Activated CD4-positive, alpha-beta T cell treated with anti-CD3 and anti-CD28 coated beads, Interleukin-2, amount 50 U/mL, for 1 hour (primary cell): ENCODE data around the gene PAK3.

ENCODE experiments used
- DNase-seq: peaks from one replicate; pipeline ENCODE4 v3.0.0-alpha.2; 2020

Gene PAK3

DNA sequence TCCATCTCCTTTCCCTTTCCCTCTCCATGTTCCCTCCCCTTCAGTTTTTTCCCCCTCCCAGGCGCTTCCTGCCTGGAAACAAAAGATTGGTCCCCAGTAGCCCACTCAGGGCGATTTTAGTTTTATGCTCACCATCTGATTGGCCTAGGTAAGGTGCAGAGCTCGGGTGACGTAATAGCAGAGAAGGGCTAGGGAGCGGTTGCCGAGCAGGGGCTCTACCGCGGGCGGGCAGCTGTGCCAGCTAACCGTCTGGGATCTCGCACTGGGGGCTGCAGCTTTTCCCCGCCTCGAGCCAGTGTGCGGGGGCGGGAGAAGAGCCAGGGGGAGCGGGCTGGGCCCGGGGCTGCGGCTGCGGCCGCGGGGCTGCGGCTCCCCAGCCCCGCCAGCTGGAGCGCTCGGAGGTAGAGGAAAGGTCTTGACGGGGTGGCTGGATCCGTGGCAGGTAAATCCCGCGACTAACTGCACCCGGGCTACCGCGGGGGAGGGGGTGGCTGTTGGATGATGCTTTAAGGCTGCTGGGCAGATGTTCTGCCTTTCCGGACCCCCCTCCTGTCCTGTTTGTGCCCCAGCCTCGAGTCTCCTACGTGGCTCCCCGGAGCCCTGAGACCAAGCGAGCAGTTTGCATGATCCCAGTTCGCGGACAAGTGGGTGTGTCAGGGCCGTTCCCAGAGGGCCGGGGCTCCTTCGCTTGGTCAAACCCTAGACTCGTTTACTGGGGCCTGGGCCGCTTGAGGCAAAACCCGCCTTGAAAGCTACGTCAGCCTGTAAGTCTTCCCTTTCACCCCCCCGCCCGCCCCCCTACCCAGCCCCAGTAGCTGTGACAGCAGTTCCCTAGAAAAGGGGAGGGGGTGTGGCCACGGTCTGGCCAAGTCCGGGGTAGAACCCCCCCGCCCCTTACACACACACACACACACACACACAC, at the start of gene PAK3:
Gene PAK3 (plus strand): TSS at position 218 of the 922 bp plus-strand sequence. CDS start 26,913 bp downstream, outside the sequence.
- peak; percentile 24 for DNase-seq

DNA sequence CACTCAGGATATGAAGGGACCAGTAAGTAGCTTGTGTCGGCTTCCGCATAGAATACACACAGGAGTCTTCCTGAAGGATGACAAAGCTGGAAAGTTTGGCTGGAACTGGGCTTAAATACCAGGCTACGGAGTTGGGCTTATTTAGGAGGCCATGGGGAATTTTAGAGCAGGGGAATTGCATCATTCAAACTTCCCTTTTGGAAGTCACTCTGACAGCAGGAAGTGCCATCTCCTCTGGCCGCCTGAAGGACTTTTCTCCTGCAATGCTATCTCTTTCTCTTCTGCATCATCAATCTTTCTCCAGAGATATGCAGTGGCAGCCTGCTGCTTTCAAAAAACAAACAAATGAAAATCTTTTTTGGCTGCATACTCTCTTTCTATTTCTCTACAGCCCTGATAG, 48.4 kb upstream of the PAK3 start:
- no peak for DNase-seq

DNA sequence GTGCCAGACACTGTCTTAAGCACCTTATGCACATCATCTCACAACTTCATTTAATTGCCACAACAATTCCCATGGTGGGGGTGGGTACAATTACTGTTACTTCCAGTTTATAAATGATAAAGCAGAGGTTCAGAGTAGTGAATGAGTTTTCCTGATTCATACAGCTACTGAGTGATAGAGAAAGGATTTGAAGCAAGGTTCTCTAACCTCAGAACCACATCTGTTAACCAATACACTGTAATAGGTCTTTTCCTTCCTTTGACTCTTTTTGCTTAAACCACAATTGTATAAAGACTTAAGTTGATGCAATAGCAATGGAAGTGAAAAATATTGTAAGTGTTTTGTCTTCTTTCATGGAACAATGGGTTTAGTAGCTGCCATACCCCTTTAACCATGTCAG, 43.5 kb upstream of the PAK3 start:
- DNase-seq: no peak

DNA sequence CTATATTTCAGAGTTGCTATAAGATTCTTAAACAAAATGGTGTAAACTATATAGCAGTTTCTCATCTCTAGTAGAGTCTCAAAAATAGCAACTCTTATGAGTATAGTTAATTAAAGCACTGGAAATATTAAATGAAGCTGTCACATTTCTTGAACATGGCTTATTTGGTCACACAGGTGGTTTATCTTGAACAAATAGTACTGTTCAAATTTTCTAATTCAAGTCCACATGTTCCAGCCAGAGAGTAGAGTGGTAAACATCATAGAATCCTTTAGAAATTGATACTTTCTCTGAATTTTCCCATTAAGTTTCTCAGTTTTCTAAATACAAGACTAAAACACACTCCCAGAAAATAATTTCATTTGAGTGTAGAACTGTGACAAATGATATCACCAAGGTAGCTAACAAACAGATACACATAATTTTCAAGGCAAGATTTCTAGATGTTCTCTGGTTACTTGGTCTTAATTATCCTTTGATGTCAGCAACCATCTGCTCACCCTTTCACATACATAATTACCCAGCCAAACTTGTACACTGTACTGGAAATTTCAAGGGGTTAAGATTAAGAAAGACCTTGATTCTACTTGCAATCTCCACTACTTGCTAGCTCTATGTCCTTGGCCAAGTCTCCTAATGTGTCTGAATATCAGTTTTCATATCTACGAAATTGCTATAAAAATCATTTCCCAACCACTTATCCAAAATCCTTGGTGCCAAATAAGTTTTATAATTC, 24.3 kb upstream of the PAK3 start:
- no peak for DNase-seq

DNA sequence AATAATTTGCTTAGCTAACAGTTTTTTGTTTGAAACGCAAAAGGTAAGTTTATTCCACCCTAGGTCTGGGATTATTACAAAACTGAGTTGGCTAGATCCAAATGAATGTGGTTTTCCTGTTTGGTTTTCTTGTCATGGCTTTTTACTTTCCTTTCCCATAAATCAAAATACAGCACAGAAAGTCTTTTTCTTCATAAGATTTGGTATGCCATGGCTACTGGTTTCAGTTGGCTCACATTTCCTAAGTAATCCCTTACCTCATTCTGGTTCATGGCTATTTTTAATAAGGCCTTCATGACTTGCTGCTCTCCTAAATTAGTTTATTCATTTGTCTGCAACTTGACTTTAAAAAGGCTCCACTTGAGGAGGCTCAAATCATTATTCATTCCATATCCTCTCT, 12.9 kb upstream of the PAK3 start:
- no peak for DNase-seq

DNA sequence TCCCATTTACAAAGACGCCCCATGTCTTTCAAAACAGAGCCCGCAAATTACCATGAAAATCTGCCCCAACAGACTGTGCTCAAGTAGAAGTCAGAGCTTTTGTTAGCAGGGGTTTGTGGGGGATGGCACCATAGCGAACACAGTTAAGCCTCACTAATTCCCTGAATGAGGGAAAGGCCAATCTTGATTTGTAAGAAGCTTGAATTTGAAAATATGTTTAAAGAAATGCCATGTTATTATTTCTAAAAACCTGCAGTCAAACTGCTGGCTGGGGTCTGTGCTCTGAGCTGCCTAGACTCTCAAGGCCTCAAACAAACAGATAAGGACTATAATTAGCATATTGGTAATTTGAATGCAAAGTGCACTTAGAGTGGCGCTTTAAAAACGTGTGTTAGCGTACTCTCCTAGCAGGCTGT, 9.4 kb upstream of the PAK3 start:
- no peak for DNase-seq

DNA sequence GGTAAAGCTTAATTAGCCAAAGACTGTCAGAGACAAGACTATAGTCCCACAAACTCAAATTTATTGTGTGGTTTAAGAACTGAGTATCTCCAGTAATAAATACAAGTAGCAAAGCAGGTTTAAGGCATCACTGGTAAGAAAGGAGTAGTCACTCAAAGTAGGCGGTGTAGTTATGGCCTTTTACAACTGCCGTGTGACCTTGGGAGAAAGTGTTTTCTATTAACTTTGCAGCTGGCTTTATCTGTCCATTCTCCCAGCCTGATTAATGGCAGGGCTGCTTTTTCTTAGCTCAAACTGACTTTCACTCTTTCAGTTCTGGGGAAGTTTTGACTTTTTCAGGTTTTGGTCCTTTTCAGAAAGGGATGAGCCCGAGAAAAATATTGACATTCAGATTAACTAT, 7.4 kb upstream of the PAK3 start:
- no peak for DNase-seq

DNA sequence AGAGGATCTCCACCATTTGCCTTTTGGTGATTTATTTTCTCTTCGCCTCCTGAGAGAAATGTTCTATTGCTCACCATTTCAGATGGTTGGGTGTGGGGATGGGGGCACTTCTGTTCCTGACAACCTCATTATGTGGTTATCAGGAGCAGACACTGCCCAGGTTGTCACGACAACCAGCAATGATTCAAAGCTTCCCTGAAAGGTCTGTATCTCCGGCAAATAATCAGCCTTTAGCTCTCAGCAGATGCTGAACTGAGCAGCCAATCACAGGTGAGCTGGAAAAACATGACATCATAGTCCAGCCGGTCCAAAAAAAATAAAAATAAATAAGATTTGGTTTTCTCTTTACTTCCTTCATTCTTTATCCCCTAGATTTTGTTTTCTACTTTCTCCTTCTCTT, 5.5 kb upstream of the PAK3 start:
- no peak for DNase-seq

DNA sequence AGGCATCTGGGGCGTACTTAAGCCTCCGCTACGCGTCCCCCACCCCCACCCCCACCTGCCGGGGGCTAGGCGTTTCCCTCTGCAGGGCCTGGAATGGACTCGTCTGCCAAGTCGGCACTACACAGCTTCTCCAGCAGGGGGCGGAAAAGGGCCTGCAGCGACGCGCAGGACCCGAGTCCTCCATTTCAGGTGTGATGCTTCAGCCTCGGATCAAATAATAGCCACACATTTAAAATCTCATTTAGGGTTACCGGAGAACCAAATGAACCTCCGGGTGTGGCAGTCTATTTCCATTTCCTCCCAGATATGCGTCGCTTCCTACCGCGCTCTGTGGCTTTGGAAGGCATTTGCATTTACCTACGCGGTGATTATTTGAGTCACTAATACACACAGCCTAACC, 2.9 kb downstream of the PAK3 start:
- DNase-seq: peak; percentile 62

DNA sequence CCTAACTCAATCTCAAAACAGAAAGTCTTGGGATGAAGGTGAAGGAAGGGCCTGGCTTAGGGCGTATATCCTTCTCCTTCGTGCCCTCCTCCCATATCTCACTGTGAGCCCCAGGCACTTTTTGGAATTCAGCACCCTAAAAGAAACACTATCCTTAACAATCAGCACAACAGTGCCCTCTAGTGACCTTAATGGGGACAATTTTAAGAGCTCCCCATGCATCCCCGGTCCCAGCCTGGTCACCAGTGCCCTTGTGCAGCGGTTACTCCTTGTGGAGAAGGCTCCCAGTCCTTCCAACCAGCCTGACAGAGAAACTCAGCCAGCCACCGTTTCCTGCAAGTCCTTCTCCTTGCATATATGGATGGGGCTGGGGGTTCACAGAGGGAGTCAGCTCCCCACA, 4.2 kb downstream of the PAK3 start:
- DNase-seq: peak; percentile 7

DNA sequence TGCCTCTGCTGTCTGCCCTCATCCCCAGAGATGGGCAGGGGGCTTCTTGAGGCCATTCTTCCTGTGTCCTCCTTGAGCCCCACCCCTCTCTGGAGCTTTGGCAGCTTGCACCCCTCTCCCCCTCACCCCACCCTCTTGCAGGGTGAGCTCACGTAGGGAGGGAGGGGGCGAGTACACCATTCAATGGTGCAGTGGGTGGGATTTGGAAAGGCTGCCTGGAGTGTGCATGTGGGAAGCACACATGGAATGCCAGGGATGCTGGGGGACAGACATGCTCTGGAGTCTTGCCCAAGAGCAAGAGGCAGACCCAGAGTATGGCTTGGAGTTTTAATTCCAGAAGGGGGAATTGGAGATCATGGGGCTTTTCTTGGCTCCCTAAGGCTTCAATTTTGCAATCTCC, 5.6 kb downstream of the PAK3 start:
- DNase-seq: no peak

DNA sequence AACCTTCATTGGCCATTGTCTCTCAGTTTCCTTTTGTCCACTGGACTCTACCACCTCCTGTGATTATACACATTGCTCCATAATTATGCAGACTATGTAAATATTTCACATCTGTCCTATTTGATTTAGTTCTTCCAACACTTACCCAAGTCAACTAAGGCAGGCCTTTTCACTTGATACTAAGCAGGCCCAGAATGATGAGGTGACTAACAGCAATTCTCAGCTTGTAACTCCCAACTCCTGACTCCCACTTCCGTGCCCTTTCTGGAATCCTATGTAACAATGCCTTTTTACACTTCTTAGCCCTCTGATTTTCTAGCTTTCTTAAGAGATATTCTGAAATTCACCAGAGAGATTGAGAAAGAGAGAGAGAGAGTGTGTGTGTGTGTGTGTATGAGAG, 6.6 kb downstream of the PAK3 start:
- DNase-seq: no peak

DNA sequence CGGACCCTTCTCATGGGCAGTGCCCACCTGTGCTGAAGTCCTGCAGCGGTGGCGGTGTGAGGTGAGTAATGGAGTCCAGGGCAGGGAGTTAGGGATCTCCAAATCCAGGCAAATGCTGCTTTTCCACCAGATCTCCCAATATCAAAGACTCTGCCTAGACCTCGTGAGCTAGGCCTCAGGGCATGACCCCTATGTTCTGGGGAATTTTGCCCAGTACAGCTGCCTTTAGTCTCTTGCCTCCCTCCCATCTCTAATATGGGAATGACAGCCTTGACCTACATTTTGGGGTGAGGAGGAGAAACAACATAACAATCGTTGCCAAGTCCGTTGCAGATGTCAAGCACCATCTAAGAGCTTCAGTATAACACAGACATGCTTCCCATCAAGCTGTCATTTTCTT, 7.3 kb downstream of the PAK3 start:
- no peak for DNase-seq

DNA sequence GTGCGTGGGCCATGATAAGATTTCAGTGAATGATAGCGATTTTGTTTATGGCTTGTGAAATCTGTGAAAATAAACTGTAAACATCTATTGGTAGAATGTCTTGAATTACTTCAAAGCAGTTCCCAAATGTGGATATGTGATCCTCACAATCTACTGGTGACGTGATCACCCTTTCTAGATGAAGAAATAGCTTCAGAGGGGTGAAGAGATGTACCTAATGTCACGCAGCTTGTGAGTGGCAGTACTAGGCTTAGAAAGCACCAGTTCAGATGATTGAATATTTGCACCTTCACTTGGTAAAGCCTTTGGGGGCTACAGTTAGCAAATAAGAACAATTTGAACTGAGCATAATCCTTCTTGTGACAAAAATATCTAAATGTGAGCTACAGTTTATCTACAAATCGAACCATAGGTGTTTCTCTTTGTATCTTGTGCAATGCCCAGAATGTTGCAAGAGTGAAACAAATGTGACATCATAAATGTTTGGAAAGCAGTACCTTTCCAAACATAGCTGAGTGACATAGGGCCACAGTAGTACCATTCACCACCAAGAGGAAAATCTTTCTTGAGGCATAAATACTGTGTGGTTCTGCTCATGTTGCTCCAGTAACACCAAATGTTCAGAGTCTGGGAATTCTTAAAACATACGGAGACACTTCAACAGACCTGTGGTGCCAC, 14.2 kb downstream of the PAK3 start:
- DNase-seq: no peak

DNA sequence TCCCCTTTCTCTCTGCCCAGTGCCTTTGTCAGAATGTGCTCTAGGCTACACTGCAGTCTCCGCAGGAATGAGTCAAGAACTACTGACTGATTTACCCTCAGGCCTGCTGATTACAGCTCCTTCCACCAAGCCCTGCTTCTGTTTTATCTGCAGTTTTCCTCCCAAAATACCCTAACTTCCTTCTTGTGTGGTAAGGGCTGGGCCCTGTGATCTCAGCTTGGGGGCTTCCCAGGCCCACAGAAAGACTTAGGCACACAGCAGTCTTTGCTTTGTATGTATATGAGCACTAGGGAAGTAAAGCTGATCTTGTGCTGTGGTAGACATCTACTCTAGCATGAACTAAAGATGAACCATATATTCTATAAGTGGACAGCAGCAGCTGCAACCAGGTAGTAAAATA, 18.8 kb downstream of the PAK3 start:
- DNase-seq: no peak

DNA sequence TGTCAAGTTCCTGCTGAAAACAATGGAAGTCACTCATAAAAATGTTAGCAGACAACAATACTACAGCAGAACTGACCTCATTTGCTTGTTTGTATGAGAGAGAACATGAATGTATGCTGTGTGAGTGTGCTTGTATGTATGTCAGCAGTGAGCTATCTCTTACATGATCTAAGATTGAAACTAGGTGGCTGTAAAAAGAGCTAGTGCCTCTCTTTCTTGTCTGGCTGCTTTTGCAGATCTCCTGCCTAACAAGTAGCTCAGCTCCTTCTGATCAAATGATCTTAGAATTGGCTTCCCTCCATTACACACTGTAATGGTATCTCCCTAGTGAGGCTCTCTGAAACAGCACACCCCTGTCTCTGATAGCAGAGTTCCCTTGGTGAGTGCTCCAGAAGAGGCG, 20.7 kb downstream of the PAK3 start:
- no peak for DNase-seq

DNA sequence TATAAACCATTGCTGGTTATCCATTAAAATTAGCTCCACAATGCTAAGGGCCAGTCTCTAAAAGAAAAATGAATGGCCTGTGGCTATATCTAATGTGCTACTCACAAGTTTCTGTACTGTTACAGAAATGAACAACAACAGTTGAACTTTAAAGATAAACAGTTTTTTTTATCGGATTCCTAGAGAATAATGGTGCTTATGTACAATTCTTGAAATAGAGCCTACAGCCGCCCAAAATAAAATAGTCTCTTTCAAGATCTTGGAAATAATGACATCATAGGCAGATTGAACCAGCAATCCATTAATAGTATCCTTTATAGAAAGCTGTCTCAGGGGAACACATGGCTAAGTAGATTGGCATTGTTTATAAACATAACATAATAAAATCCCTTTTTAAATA, 23.4 kb downstream of the PAK3 start:
- DNase-seq: no peak

DNA sequence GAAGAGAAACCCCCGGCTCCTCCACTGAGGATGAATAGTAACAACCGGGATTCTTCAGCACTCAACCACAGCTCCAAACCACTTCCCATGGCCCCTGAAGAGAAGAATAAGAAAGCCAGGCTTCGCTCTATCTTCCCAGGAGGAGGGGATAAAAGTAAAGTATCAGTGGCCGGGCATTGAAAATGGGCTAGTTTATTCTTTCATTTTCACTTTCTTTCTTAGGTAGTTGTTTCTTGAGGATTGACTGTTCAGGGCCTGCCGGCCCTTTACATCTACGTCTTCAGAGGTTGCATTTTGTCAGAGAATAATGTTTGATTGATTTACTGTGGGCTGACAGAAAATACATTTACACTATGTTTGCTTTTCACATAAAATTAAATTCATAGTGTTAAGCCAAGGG, 27.1 kb downstream of the PAK3 start:
- DNase-seq: no peak

DNA sequence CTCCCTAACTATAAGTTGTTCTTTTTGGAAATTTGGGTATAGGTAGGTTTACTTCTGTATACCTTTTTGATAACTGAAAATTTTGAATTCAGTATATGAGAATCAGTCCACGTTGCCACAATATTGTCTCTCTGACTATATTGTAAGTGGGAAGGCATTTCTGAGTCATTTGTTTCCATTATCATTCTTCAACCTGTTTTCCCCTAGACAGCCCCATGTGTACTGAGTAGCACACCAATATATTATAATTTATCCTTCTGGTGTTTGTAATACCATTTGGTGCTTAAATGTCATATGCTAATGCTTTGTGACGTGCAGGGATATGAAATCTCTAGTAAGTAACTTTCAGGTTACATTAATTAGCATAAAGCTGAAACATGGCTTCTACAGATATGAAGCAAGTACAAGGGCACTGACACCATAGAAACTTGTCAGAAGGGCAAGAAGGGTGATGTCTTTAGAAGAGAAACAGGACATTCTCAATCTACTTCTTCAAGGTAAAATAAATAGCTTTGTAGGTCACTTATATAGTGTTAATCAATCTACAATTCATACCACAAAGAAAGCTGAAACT, 27.7 kb downstream of the PAK3 start:
- DNase-seq: no peak

DNA sequence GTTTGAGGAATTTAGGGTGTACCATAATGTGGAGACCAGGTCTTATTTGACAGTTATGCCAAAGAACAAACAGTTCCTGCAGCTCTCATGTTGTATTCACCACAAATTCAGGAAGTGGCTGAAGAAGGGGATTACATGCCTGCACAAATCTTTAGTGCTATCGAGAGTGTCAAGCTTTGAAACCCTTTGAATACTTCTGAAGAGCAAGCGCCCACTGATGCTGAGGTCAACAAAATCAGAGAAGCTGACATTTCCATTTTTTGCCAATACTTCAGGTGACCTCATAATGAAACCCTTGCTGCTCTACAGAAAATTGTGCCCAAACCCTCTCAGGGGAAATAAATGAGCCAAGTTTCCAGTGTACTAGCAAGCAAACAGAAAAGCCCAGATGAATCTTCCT, 28.4 kb downstream of the PAK3 start:
- DNase-seq: no peak

DNA sequence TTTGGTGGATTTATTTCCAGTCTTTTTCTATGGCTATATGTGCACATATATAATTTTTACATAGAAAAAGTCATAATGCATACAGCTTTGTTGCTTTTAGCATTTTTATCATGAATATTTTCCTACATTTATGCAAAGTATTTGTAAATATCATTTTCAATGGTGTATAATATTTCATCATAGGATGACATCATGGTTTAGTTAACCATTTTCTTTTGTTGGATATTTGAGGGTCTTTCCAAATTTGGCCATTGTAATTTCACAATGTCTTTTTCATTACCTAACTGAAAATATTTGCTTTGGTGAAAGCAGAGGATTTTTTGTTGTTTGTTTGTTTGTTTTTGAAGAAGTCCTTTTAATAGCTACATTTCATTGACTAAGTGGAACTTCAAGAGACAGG, 31.0 kb downstream of the PAK3 start:
- DNase-seq: no peak

DNA sequence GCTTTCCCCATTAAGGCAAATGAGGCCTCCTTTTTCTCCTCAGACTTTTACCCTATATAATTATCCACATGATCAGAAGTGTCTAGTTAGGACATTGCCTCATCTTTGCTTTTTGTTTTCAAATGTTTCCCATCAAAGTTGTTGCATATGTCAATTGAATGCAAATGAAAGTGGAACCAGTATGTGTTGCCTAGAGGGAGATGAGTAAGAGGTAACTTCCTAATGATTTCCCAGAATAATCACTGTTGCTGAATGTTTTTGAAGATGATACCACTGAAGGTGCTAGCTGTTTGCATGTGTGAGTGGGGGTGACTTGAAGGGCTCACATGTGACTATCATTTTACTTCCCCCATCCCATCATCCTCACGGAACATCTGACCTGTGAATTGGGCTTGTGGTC, 33.9 kb downstream of the PAK3 start:
- no peak for DNase-seq

DNA sequence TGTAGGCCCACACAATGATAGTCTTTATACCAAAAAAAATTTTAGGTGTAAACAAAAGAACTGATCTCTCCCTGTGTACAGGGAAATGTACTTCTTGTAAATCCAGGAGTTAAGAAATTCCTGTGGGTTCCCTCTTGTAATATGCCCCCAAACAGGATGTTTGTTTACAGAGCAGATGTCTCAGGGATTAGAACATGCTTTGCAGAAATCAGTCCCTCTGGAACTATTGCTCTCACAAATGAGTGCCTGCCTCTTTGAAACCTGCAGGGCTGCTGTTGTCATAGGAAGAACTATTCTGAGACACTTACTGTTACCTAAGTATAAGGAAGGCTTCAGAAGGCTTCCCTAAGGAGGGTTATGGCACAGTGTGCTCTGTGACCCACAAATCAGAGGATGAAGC, 35.6 kb downstream of the PAK3 start:
- DNase-seq: no peak
